ENCODE data around the gene TIFAB.

TIFAB gene

GRCh38 chr5:135433681-135434426 is 18.3 kb downstream of the TIFAB start:
- no peak overlapping the region for H2BK15ac ChIP-seq (ENCODE audit: low read depth, poor library complexity, severe bottlenecking)
- H3K4me2 ChIP-seq (ENCODE audit: low read length, poor library complexity, severe bottlenecking) = no peak overlapping the region
- H3K9me3 ChIP-seq (ENCODE audit: control insufficient read depth, low read length) = peaks cover 1% of the 10 kb centered on the region
- peaks cover 0 to 27% of the 10 kb centered on the region in 2 experiments for H3K27me3 ChIP-seq (ENCODE audit: control insufficient read depth in 1 of 2, insufficient read depth in 1 of 2, low read length in 2 of 2)
- no peak overlapping the region for H3K23ac ChIP-seq (ENCODE audit: low read length in 2 of 2)
- no peak overlapping the region for H2BK12ac ChIP-seq (ENCODE audit: low read length in 2 of 2)
- H2AFZ ChIP-seq (ENCODE audit: low read depth, low read length) = no peak overlapping the region
- peaks cover 26% of the 10 kb centered on the region for H3K4me1 ChIP-seq (ENCODE audit: control insufficient read depth, insufficient read depth, low read depth, low read length)
- no peak overlapping the region for H2BK120ac ChIP-seq (ENCODE audit: low read depth, low read length)
- no peak overlapping the region for H4K8ac ChIP-seq (ENCODE audit: low read length)
- H4K91ac ChIP-seq (ENCODE audit: low read length) = no peak overlapping the region
- H3K36me3 ChIP-seq (ENCODE audit: control insufficient read depth in 1 of 2, insufficient read depth in 2 of 2, low read depth in 1 of 2, low read length in 2 of 2) = no peaks in the 10 kb centered on the region
- no peak overlapping the region for H3K4me3 ChIP-seq (ENCODE audit: insufficient read depth in 1 of 2, low read depth in 1 of 2, low read length in 2 of 2)
- no peak for DNase-seq
- no peak overlapping the region for H3K14ac ChIP-seq (ENCODE audit: low read length in 2 of 2)
- peak overlapping the region; percentile 51 for H3K9ac ChIP-seq (ENCODE audit: low read length)
- H2AK5ac ChIP-seq (ENCODE audit: low read length, severe bottlenecking) = no peak overlapping the region
- WGBS = 75% methylated on average over 12 of the region's 12 CpGs
- no peak overlapping the region for H3K18ac ChIP-seq (ENCODE audit: low read depth in 1 of 2, low read length in 2 of 2)
- H3K4ac ChIP-seq (ENCODE audit: low read depth in 1 of 2, low read length in 2 of 2) = no peak overlapping the region
- H2BK5ac ChIP-seq (ENCODE audit: low read depth, low read length, poor library complexity, severe bottlenecking) = no peak overlapping the region
- no peak overlapping the region for H3K27ac ChIP-seq (ENCODE audit: low read length, poor library complexity, severe bottlenecking)
- no peaks in the 10 kb centered on the region for H3K79me1 ChIP-seq (replicated peaks; ENCODE audit: low read length, poor library complexity, severe bottlenecking)

- no peak overlapping the region for H3K4me2 ChIP-seq (ENCODE audit: low read length, poor library complexity, severe bottlenecking)
- H4K91ac ChIP-seq (ENCODE audit: low read length) = no peak overlapping the region
- H4K8ac ChIP-seq (ENCODE audit: low read length) = no peak overlapping the region
- H3K9ac ChIP-seq (ENCODE audit: low read length) = no peak overlapping the region
- DNase-seq = no peak
- no peaks in the 10 kb centered on the region for H3K79me1 ChIP-seq (replicated peaks; ENCODE audit: low read length, poor library complexity, severe bottlenecking)
- H3K36me3 ChIP-seq (ENCODE audit: control insufficient read depth in 1 of 2, insufficient read depth in 2 of 2, low read depth in 1 of 2, low read length in 2 of 2) = no peaks in the 10 kb centered on the region
- peaks cover 18% of the 10 kb centered on the region for H3K4me1 ChIP-seq (ENCODE audit: control insufficient read depth, insufficient read depth, low read depth, low read length)
- no peak overlapping the region for H2BK5ac ChIP-seq (ENCODE audit: low read depth, low read length, poor library complexity, severe bottlenecking)
- no peak overlapping the region for H2AK5ac ChIP-seq (ENCODE audit: low read length, severe bottlenecking)
- no peak overlapping the region for H3K18ac ChIP-seq (ENCODE audit: low read depth in 1 of 2, low read length in 2 of 2)
- no peak overlapping the region for H2BK120ac ChIP-seq (ENCODE audit: low read depth, low read length)
- H3K4ac ChIP-seq (ENCODE audit: low read depth in 1 of 2, low read length in 2 of 2) = no peak overlapping the region
- no peak overlapping the region for H3K27ac ChIP-seq (ENCODE audit: low read length, poor library complexity, severe bottlenecking)
- H3K4me3 ChIP-seq (ENCODE audit: insufficient read depth in 1 of 2, low read depth in 1 of 2, low read length in 2 of 2) = no peak overlapping the region
- no peak overlapping the region for H2AFZ ChIP-seq (ENCODE audit: low read depth, low read length)
- H3K9me3 ChIP-seq (ENCODE audit: control insufficient read depth, low read length) = peaks cover 13% of the 10 kb centered on the region
- H2BK12ac ChIP-seq (ENCODE audit: low read length in 2 of 2) = no peak overlapping the region
- H3K14ac ChIP-seq (ENCODE audit: low read length in 2 of 2) = no peak overlapping the region
- peaks cover 0 to 36% of the 10 kb centered on the region in 2 experiments for H3K27me3 ChIP-seq (ENCODE audit: control insufficient read depth in 1 of 2, insufficient read depth in 1 of 2, low read length in 2 of 2)
- WGBS = 92% methylated on average over 3 of the region's 4 CpGs
- no peak overlapping the region for H2BK15ac ChIP-seq (ENCODE audit: low read depth, poor library complexity, severe bottlenecking)
- H3K23ac ChIP-seq (ENCODE audit: low read length in 2 of 2) = no peak overlapping the region
Observed at GRCh38 chr5:135432113-135432512, 20.0 kb downstream of the TIFAB start.

- H3K4me3 ChIP-seq (ENCODE audit: insufficient read depth in 1 of 2, low read depth in 1 of 2, low read length in 2 of 2) = peak overlapping the region in 1 of 2 experiments; percentile 23
- no peak overlapping the region for H2BK15ac ChIP-seq (ENCODE audit: low read depth, poor library complexity, severe bottlenecking)
- H3K14ac ChIP-seq (ENCODE audit: low read length in 2 of 2) = no peak overlapping the region
- H3K9me3 ChIP-seq (ENCODE audit: control insufficient read depth, low read length) = peaks cover 13% of the 10 kb centered on the region
- no peak overlapping the region for H2BK120ac ChIP-seq (ENCODE audit: low read depth, low read length)
- H3K4me2 ChIP-seq (ENCODE audit: low read length, poor library complexity, severe bottlenecking) = no peak overlapping the region
- H2BK12ac ChIP-seq (ENCODE audit: low read length in 2 of 2) = no peak overlapping the region
- H2BK5ac ChIP-seq (ENCODE audit: low read depth, low read length, poor library complexity, severe bottlenecking) = no peak overlapping the region
- WGBS = 95% methylated on average over 7 of the region's 7 CpGs
- no peak overlapping the region for H3K4ac ChIP-seq (ENCODE audit: low read depth in 1 of 2, low read length in 2 of 2)
- no peak overlapping the region for H3K23ac ChIP-seq (ENCODE audit: low read length in 2 of 2)
- peaks cover 7% of the 10 kb centered on the region for H3K4me1 ChIP-seq (ENCODE audit: control insufficient read depth, insufficient read depth, low read depth, low read length)
- H4K8ac ChIP-seq (ENCODE audit: low read length) = no peak overlapping the region
- H3K27me3 ChIP-seq (ENCODE audit: control insufficient read depth in 1 of 2, insufficient read depth in 1 of 2, low read length in 2 of 2) = peaks cover 0 to 26% of the 10 kb centered on the region in 2 experiments
- no peak overlapping the region for H4K91ac ChIP-seq (ENCODE audit: low read length)
- no peak for DNase-seq
- no peak overlapping the region for H2AK5ac ChIP-seq (ENCODE audit: low read length, severe bottlenecking)
- no peak overlapping the region for H3K18ac ChIP-seq (ENCODE audit: low read depth in 1 of 2, low read length in 2 of 2)
- H3K27ac ChIP-seq (ENCODE audit: low read length, poor library complexity, severe bottlenecking) = no peak overlapping the region
- H3K9ac ChIP-seq (ENCODE audit: low read length) = peak overlapping the region; percentile 70
- H2AFZ ChIP-seq (ENCODE audit: low read depth, low read length) = no peak overlapping the region
- no peaks in the 10 kb centered on the region for H3K36me3 ChIP-seq (ENCODE audit: control insufficient read depth in 1 of 2, insufficient read depth in 2 of 2, low read depth in 1 of 2, low read length in 2 of 2)
- no peaks in the 10 kb centered on the region for H3K79me1 ChIP-seq (replicated peaks; ENCODE audit: low read length, poor library complexity, severe bottlenecking)
Observed at GRCh38 chr5:135430135-135430437, 22.1 kb downstream of the TIFAB start.

GRCh38 chr5:135429301-135430134 is 22.6 kb downstream of the TIFAB start:
- Histone ChIP-seq H3K4me3 (ENCODE audit: insufficient read depth in 1 of 2, low read depth in 1 of 2, low read length in 2 of 2) (peak overlapping the region in 1 of 2 experiments; percentile 23), H3K27me3 (ENCODE audit: control insufficient read depth in 1 of 2, insufficient read depth in 1 of 2, low read length in 2 of 2) (peaks cover 0 to 21% of the 10 kb centered on the region in 2 experiments), H2BK15ac (ENCODE audit: low read depth, poor library complexity, severe bottlenecking) (no peak overlapping the region), H2BK120ac (ENCODE audit: low read depth, low read length) (no peak overlapping the region), H4K8ac (ENCODE audit: low read length) (no peak overlapping the region), H3K4ac (ENCODE audit: low read depth in 1 of 2, low read length in 2 of 2) (no peak overlapping the region), H3K9ac (ENCODE audit: low read length) (peak overlapping the region; percentile 70), H3K4me2 (ENCODE audit: low read length, poor library complexity, severe bottlenecking) (no peak overlapping the region), H3K79me1 (replicated peaks; ENCODE audit: low read length, poor library complexity, severe bottlenecking) (no peaks in the 10 kb centered on the region), H3K27ac (ENCODE audit: low read length, poor library complexity, severe bottlenecking) (no peak overlapping the region), H3K4me1 (ENCODE audit: control insufficient read depth, insufficient read depth, low read depth, low read length) (peaks cover 7% of the 10 kb centered on the region), H3K36me3 (ENCODE audit: control insufficient read depth in 1 of 2, insufficient read depth in 2 of 2, low read depth in 1 of 2, low read length in 2 of 2) (no peaks in the 10 kb centered on the region), H3K18ac (ENCODE audit: low read depth in 1 of 2, low read length in 2 of 2) (no peak overlapping the region), H3K14ac (ENCODE audit: low read length in 2 of 2) (no peak overlapping the region), H2AK5ac (ENCODE audit: low read length, severe bottlenecking) (no peak overlapping the region), H3K23ac (ENCODE audit: low read length in 2 of 2) (no peak overlapping the region), H2BK12ac (ENCODE audit: low read length in 2 of 2) (no peak overlapping the region), H2AFZ (ENCODE audit: low read depth, low read length) (no peak overlapping the region), H3K9me3 (ENCODE audit: control insufficient read depth, low read length) (peaks cover 13% of the 10 kb centered on the region), H4K91ac (ENCODE audit: low read length) (no peak overlapping the region), H2BK5ac (ENCODE audit: low read depth, low read length, poor library complexity, severe bottlenecking) (no peak overlapping the region)
- 32% methylated on average over 12 of the region's 12 CpGs for WGBS
- peak; percentile 6 for DNase-seq
